ENCODE data around the gene CARD9.

Gene CARD9

DNA sequence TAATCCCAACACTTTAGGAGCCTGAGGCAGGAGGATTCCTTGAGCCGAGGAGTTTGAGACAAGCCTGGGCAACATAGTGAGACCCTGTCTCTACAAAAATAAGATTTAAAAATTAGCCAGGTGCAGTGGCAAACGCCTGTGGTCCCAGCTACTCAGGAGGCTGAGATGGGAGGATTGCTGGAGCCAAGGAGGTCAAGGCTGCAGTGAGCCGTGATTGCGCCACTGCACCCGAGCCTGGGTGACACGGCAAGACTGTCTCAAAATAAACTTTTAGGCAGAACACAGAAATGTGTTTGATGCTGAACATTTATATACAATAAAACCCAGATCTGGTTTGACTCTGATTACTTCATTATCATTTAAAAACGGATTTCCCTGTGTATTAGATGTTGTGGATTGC is 32.0 kb upstream of the CARD9 start:
- in situ Hi-C loops (cut with HindIII; ENCODE audit: low sequenced_read_pairs): no loop called here
- H3K4me3 ChIP-seq (ENCODE audit: low read depth, low read length): no peak overlapping the region
- TF ChIP-seq, protein P1, sequence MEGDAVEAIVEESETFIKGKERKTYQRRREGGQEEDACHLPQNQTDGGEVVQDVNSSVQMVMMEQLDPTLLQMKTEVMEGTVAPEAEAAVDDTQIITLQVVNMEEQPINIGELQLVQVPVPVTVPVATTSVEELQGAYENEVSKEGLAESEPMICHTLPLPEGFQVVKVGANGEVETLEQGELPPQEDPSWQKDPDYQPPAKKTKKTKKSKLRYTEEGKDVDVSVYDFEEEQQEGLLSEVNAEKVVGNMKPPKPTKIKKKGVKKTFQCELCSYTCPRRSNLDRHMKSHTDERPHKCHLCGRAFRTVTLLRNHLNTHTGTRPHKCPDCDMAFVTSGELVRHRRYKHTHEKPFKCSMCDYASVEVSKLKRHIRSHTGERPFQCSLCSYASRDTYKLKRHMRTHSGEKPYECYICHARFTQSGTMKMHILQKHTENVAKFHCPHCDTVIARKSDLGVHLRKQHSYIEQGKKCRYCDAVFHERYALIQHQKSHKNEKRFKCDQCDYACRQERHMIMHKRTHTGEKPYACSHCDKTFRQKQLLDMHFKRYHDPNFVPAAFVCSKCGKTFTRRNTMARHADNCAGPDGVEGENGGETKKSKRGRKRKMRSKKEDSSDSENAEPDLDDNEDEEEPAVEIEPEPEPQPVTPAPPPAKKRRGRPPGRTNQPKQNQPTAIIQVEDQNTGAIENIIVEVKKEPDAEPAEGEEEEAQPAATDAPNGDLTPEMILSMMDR (IDR thresholded peaks at IDR 0.05; ENCODE audit: low read depth, low read length, missing control alignments): no peak
- no peak for DNase-seq (ENCODE audit: low read depth)

DNA sequence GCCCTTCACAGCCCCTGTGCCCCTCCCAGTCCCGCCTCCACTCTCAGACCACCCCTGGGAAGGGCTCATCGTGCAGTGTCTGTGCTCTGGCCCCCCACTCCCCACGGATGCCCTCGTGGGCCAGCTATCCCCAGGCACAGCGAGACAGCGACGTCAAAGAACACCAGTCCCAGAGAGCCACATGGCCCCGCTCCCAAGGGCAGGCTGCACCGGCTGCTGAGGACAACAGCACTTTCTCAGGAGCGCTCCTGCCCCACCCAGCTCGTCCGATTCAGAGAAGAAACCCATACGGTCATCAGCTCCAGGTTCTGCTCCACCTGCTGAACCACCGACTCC is 31.3 kb upstream of the CARD9 start:
- DNase-seq (ENCODE audit: low read depth): no peak
- in situ Hi-C loops (cut with HindIII; ENCODE audit: low sequenced_read_pairs): no loop called here
- no peak overlapping the region for H3K4me3 ChIP-seq (ENCODE audit: low read depth, low read length)
- TF ChIP-seq, protein P1 (IDR thresholded peaks at IDR 0.05; ENCODE audit: low read depth, low read length, missing control alignments): no peak

DNA sequence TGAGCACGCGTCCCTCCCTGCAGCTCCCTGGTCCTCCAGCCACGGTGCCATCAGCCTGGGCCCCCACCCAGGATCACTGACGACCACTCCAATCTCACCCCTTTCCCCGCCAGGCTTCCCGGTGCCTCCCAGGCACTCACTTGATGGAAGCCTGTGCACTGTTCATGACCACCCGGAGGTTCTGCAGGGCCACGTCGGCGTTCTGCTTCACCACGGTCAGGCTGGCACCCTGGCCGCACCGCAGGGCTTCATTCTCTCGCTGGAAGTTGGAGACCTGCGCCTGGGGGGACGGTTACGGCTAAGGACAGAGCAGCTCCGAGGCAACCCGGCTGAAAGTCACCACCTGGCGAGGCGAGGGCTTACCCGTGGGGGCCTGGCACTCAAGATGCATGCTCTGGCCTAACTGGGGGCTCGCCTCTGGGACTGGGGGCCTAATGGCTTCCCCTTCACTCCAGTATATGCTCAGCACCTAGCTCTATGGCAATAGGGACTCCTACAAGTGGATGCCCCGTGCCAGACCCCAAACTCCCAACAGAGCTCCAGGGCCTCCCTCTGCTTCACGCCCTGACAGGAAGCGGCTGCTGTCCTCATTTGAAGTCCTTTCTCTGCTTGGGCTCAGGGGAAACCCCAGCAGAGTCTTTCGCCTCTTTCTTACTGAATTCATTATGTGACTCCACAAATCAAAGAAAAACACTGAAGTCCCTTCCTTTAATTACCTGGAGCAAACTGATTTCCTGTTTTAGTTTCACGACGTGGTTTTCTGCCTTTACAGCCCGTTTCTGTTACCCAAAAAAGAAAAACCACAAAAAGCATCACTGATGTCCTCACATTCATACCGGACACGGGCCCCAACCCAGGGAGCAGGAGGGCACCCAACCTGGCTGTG is 30.7 kb upstream of the CARD9 start:
- H3K4me3 ChIP-seq (ENCODE audit: low read depth, low read length): no peak overlapping the region
- in situ Hi-C loops (cut with HindIII; ENCODE audit: low sequenced_read_pairs): no loop called here
- no peak for DNase-seq (ENCODE audit: low read depth)
- TF ChIP-seq, protein P1 (IDR thresholded peaks at IDR 0.05; ENCODE audit: low read depth, low read length, missing control alignments): no peak

DNA sequence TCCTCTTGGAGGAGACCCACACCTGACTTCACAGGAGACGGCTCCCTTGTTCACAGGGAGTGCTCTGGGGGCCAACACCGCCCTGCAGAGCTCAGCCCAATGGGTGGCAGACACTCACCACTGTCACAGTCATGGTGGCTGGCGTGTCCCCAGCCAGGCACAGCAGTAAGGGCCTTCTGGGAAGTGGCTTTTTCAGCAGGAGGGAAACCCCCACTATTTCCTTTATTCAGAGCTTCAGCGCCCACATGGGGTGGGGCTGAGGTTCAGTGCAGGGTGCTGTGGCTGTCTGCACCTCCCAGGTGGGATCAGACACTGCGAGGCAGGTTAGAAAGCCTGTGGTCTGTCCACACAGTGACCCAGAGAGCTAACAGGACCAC is 30.1 kb upstream of the CARD9 start:
- in situ Hi-C loops (cut with HindIII; ENCODE audit: low sequenced_read_pairs): no loop called here
- no peak for DNase-seq (ENCODE audit: low read depth)
- TF ChIP-seq, protein P1 (IDR thresholded peaks at IDR 0.05; ENCODE audit: low read depth, low read length, missing control alignments): no peak
- no peak overlapping the region for H3K4me3 ChIP-seq (ENCODE audit: low read depth, low read length)

DNA sequence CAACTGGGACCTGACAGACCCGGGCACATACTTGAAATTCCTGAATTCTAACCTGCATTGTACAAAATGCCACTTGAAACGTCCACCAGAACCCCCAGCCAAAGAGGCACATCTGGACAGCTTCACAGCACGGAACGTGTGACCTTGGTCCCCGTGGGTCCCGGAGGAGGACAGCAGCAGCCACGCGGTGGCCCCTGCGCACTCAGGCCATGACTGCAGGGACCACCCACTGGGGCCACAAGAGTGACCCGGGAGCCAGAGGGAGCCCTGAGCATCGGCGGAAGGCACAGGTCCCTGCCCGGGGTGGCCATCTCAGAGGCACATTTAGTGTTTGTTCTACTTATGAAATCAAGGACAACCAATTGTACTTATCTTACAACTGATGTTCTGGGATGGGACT is 28.6 kb upstream of the CARD9 start:
- in situ Hi-C loops (cut with HindIII; ENCODE audit: low sequenced_read_pairs): no loop called here
- DNase-seq (ENCODE audit: low read depth): no peak
- H3K4me3 ChIP-seq (ENCODE audit: low read depth, low read length): no peak overlapping the region
- TF ChIP-seq, protein P1 (IDR thresholded peaks at IDR 0.05; ENCODE audit: low read depth, low read length, missing control alignments): no peak

DNA sequence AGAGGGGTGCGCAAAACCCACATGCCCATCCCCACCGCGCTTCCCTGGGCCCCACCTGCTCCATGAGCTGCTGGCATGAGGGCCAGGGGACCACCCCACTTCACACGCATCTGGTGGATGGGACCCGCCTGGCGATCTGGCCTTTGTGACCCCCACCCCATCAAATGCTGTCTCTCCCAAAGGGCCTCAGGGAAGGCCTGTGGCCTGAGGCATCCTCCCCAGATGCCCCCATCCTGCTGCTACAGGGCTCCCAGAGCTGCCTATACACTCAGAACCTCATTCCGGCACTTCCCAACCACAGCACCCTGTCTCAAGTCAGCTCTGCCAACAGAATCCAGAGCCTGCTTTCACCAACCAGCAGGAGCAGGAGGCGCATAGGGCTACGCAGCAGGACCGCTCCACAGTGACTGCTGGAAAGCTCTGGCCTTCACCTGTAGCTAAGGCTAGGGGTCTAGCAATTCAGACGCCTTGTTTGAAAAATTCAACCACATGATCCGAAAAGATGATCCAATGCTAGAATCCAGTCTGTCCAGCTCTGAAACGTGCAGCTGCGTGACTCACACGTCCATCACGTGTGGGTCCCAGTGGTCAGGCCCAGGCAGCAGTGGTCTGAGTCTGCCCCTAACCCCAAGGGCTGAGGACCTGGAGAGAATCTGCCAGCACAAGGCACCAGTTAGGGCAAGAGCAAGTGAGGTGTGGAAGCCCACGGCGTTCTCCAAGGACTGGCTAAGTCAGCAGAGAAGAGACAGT is 27.9 kb upstream of the CARD9 start:
- TF ChIP-seq, protein P1 (IDR thresholded peaks at IDR 0.05; ENCODE audit: low read depth, low read length, missing control alignments): no peak
- no peak for DNase-seq (ENCODE audit: low read depth)
- in situ Hi-C loops (cut with HindIII; ENCODE audit: low sequenced_read_pairs): no loop called here
- no peak overlapping the region for H3K4me3 ChIP-seq (ENCODE audit: low read depth, low read length)
